Activated CD8-positive, alpha-beta memory T cell treated with anti-CD3 and anti-CD28 coated beads, Interleukin-2, amount 50 U/mL, for 4 hours (primary cell): Measurements from ENCODE around the gene GHRHR.

ENCODE experiments used
- DNase-seq: peaks from one replicate; pipeline ENCODE4 v3.0.0-alpha.2; 2020

Gene GHRHR

DNA sequence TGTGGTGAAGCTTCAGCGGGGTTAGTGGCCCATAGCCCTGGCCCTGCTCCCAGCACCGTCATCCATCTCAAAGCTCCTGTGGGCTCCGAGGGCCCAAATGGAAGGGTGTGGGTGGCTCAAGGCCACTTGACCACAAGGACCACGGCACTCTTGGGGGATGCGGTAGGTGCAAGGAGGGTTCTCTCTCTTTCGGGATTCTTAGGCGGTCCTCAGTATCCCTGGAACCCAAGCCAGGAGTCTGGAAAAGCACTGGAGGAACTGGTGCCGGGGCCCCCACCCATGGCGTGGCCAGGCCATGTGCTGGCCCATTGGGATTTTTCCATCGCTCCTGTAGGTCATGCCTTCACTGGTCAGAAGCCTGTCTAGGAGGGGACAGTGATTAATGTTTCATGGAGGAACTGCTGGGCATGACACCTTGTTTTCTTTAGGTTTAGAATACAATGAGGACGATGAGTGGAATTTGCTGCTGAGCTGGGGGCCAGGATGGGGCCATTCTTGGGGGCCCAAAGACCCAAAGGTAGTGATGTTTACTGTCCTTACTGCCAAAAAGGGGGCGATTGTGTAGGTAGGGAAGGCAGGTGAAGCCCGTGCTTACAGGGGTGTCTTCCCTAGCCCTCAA, 35.4 kb upstream of the GHRHR start:
- peak; percentile 4 for DNase-seq

DNA sequence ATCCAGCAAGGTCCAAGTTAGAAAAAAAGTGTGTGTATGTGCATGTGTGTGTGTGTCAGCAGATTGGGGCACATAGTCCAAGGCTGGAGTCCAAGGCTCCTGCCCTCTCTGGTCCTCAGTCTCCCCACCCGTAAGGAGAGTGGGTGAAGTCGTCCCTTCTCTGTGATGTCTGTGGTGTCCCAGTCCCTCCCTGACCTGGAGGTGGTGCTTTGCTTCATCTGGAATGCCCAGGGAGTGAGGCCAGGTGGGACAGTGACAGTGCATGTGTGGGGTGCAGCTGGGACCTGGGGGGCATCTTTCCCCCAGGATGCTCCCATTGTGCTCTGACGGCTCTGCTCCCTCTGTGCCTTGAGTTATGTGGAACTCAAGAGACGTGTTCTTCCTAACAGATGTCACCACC, 34.1 kb upstream of the GHRHR start:
- DNase-seq = no peak

DNA sequence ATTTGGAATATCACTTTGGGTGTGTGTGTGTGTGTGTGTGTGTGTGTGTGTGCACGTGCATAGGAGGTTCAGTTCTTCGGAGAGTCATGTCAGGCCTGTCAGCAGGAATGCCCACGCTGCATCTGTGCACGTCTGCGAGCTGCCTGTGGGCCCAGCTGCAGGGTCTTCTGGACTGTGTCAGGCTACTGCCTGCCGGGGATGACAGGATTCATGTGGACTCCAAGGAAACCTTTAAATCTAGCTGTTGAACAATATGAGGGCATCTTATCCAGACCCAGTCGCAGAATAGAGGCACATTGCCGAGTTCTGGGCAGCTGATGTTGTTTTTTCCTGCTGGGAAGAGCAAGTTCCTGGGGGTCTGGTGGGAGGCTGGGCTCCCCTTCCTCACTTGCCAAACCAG, 33.1 kb upstream of the GHRHR start:
- DNase-seq = no peak

DNA sequence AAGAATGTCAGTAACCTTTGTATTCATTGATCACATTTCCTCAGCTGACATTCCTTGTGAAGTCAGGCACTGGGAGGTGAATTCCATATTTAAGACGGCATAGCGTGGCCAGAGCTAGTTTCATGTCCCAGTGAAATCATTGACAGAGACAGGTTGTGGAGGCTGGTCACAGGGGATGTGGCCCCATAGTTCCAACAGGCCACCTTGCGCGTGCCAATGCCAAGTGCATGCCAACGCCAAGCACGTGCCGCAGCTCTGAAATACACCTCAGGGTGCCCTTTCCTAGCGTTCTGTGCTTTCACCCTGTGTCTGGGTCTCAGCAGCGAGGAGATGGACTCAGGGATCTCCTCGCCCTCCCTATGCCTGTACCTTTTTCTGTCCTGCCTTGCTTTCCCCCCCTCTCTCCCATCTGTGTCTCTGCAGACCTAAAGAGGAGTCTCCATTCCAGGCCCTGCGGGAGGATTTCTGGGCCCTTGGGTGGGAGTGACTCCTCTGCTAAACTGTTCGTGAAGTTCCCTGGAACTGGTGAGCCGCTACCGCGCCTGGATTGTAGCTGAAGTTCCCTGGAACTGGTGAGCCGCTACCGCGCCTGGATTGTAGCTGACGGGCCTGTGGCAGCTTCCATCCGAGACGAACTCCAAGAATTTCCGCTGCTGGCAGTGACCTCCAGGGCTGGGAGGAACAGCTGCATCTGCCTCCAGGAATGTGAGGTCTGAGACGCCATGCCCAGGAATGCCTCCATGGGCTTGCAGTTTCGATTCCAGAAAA, 32.4 kb upstream of the GHRHR start:
- DNase-seq = no peak

DNA sequence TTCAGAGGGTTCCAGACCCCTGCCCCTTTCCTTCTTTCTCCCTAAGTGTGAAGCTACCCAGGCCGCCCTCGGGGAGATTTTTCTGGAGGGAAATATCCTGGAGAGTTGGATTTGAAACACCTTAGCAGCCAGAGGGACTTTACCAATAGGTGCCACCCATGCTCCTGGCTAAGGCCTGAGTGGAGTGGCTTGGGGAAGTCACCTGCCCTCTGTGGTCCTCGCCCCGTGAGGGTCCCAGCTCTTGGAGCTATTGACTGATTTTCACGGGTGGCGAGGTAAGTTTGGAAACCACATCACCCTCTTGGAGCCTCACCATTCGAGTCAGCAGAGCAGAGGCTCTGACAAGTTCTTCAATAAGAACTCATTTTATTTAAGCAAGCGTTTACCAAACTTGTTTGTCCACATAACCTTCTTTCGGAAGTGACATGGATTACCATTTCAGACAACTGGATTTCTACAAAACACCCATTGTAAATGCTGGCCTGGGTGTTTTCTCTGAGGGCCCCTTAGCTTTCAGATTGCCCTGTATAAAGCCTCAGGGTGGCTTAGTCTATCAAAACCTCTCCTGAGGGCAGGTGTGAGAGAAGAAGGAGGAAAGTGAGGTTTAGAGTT, 31.7 kb upstream of the GHRHR start:
- DNase-seq = no peak

DNA sequence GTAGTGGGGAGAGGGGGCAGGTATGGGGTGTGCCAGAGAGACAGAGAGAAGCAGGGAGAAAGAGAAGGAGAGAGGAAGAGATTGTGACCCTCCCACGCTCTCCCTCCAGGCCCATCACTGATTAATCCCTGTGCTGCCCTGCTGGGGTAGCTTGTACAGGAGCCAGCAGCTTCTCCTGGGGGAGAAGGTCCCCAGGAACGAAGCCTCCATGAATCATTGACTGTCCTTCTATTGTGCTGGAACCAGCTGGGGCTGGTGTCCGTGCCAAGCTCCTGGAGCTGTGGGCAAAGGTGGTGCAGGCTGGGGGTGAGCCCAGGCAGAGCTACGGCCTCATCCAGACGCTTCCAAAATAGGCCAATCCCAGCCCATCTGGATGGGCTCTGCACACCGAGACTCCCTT, 31.2 kb upstream of the GHRHR start:
- no peak for DNase-seq

DNA sequence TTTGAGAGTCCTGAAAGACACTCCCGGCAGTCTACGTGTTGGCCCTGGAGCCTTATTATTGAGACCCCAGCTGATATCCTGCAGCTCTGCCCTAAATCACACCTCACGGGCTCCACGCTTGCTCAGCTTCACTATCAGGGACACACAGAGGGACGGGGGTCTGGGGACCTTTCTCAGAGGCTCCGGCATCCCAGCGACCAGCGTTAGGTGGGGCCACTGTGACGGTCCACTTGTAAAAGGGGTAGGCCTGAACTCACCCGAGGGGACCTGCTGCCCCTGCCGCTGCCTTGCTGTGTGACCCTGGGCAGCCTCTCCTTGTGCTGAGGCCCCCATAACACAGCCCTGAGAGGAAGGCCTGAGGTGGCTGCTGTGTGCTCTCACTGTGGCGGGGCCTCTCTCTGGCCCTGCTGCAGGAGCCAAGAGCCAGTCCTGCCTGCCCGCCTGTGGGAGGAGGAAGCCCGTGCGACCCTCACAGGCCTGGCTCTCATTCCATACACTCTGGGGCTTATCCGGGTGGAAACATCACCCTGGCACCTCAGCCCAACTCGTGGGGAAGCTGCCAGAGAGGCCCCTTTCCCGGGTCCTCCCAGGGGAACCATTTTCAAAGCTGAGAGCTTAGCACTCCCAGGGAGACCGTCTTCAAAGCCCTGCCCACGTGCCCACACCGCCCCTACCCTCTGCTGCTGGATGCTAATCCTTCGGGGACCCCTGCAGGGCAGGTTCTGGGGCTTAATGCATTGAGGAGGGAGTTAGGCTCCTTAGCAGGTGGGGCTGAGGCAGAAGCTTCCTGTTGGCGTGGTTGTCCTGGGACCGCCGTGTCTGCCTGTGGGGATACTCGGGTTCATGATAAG, 30.4 kb upstream of the GHRHR start:
- no peak for DNase-seq

DNA sequence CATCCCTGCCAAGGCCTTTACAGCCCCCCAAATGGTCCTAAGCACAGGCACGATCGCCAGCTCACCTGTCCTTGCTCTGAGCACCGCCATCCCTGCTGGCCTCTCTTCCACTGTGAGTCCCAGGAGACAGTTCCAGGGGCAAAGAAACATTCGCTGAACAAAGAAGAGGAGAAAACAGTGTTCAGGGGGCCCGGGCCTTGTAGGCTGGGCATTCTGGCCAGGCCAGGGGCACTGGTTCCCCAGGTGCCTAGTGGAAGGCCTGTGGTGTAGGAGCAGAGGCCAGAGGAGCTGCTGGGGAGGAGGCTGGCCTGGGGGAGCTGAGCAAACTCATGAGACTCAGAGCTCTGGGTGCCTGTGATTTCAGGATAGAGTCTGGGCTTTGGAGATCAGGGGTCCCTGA, 29.5 kb upstream of the GHRHR start:
- DNase-seq = no peak

DNA sequence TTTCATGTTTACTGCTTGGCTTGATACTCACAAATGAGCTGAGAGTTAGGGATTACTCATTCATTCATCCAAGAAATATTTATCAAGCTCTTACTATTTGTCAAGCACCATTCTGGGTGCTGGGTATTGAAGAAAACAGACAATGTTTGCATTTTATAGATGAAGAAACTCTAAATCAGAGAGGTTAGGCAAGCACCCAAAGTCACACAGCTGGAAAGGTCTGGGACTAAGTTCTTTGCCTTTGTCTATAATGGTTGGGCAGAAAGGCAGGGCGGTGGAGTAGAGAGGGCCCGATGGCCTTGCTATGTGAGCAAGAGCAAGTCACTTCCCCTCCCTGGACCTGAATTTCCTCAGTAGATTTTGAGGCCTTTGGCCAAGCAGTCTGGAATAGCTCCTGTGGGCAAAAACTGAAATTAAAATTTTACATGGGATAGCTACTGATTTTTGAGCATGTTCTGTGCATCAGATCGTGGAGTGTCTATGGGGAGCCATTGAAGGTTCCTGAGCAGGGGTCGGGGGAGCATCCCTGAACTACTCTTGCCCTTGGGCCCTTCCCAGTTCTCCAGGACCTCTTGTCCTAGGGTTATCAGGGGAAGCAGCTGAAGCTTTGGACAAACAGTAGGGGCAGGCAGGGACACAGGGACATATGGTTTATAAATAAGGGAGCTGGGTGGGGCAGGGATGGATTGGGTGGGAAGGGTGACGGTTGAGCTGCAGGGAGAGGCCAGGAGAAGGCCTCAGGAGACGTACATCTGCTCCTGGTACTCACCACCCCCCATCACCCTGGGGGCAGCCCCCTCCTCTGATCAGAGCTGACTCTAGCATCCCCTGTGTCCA, 28.8 kb upstream of the GHRHR start:
- DNase-seq = no peak

DNA sequence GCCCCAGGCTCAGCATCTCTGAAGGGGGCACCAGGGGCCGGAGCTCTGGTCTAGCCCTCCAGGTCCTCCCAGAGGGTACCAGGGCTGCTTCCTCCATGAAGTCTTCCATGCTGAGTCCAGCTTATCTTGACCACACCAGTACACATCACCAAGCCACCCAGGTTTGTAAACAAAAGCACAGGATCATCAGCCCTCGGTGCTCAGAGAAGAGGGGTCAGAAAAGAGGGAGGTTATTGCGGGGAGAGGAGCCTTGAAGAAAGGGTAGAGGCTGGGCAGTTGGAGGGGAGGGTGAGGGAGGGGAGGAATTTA, 28.2 kb upstream of the GHRHR start:
- no peak for DNase-seq

DNA sequence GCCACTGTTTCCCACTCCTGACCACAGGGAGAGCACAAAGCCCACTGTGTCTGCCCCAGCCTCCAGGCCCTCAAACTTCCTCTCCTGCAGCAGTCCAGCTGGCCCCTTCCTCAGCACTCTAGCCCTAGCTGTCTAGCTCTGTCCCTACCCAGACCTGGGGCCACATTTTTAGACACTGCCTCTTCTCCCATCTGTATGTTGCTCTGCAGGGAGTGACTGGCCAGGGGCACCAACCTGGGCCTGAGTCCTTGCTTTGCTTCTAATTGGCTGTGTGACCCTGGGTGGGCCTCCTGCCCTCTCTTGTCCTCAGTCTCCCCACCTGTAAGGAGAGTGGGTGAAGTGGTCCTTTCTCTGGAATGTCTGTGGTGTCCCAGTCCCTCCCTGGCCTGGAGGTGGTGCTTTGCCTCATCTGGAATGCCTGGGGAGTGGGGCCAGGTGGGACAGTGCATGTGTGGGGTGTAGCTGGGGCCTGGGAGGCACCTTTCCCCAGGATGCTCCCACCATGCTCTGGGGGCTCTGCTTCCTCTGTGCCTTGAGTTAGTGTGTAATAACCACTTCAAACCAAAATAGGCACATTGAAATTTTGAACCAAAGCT, 27.0 kb upstream of the GHRHR start:
- DNase-seq = no peak

DNA sequence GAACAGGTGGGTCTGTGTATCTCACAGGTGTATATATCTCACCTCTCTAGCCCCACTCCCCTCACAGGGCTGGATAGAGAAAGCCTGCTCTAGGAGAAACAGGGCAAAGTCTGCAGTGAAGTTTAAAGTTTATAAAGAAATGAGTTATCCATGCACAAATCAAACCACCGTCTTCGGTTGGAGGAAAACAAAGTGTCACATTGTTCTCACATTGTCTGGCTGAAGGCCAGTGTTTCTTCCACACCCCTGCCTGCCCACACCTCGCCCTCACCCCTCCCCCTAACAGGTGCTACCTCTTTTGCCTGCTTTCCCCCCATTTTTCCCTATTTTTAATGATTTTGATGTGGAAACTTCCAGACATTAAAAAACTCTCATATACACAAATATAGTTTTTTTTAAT, 26.3 kb upstream of the GHRHR start:
- no peak for DNase-seq

DNA sequence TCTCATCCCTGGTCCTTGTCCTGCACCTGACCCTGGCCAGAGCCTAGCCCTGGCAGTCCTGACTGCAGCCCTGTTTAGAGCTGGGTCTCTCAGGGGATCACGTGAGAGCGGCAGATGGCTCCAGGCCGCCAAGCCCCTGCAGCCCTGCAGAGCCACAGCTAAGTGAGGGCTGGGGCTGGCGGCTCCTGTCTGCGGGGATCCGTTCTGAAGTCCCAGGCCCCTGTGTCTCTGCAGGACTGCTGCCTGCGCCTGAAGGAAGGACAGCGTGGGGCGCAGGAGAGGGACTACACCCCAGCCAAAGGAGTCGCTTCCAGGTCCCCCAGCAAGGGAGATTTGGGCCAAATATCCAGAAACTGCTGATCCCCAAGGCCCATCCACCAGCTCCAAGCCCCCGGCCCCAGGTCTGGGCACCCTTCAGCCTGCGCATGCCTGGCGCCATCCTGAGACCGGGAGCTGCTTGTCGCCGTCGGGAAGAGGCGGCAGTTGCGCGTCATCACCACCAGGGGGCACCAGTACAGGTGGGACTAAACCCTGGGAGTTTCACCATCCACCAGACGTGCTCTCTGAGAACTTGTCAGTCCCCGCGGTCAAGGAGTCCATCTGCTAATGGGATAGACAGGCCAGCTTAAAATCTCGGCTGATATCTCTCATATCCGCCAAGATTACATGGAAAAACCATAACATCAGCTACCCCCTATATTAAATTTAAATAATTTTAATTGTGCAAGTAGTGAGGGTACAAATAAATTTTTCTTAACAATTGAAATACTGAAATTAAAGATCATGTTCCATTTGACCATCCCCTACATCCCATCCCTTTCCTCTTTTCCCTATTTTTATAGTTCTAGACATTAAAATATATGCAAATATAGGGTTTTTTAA, 25.1 kb upstream of the GHRHR start:
- peak; percentile 62 for DNase-seq

DNA sequence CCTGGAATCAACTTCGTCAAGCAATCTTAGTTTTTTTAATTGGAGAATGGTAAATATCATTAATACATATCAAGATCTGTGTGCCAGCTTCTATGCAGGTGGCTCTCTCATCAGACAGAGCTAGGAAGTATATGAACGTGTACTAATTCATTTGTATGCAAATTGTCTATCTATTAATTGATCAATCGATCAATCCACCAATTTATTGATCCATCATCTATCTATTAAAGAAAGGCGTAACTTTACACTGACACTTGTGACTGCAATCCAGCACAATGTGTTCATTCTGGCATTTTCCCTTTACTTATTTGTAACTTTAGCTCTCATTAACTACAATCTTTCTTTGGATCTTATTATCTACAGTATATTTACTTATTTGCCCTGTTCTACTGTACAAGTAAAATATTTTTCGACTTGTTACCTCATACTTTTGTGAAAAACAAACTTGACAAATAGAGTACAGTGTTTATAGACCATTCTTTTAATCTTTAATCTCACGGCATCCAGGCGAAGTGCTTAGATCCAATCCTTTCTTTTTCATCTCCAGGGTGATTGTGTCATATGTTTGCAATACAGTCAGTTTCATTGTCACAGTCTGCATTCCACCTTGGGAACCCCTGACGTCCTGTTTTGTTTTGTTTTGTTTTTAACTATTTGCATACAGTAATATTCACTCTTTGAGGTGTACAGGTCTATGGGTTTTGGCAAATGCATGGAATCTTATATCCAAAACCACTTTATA, 22.0 kb upstream of the GHRHR start:
- no peak for DNase-seq

DNA sequence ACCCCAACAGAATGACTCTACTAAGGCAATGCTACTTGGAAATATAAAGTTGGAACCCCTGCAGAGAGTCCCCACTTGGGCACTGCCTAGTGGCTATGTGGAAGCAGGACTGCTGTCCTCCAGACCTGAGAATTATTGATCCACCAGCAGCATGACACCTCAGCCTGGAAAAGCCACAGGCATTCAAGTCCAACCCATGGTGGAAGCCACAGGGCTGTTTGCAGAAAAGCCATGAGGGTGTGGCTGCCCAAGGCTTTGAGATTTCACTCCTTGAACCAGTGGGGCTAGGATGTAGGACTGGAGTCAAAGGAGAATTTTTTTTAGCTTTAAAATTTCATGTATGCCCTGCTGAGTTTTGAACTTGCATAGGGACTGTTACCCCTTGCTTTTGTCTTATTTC, 13.6 kb upstream of the GHRHR start:
- no peak for DNase-seq

DNA sequence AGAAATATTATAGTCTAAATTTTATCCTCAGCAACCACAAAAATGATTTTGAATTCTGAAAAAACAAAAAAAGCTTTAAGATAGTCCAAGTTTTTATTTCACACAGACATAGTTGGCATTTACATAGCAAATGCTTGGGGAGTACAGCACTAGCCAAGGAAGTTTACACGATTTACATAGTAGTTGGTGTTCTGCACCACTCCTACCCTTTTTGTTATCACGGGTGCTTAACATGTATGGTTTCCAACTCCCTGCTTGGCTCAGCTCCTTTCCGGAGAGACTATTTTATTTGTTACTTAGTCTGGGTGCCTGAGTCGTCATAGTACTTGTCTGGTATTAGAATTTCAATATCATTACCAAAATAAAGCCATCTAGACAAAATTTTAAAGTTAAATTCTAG, 8.8 kb upstream of the GHRHR start:
- DNase-seq = no peak

DNA sequence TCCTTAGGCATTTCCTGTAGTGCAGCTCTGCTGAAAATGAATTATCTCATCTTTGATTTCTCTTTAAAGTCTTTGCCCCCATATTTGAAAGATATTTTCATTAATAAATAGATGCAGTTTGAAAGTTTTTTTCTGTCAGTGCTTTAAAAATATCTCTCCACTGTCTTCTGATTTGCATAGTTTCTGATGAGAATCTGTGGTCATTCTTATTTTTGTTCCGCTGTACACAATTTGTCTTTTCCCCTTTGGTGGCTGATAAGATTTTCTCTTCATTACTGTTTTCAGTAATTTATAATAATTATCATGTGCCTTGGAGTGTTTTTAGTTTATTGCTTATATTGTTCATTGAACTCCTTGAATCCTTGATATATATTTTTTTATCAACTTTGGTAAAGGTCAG, 7.0 kb upstream of the GHRHR start:
- DNase-seq = no peak

DNA sequence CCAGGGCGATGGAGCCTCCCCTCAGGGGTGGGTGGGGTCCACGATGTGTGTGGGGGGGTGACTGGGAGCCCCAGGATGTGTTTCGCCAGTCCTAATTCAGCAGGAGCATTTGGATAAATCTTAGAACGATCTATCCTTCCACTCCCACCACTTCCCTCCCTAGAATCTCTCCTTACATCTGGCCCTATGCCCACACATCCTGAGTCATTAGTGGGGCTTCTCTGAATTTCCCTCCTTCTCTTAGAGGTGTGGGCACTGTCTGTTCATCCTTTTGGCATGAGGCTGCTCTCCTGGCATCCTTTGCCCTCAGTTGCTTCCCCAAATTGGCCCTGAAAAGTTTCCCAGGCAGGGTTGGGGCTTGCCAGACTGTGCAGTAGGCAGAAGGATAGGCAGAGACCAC, 1.6 kb downstream of the GHRHR start:
- no peak for DNase-seq

DNA sequence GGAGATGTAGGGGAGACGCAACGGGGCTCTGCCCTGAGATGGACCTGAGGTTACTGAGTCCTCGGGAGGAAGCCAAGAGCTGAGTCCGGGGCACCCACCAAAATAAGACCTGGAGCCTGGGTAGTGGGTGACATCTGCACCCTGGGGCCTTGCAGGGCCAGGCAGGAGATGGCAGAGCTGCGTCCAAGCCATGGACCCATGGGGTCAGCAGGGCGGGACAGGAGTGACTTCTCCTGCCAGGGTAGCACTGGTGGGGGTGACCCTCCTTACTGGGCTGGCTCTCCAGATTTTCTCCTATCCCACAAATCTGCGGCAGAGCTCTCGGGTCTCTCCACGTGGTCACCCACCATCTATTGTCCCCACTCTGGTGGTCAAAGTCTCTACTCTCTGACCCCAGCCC, 2.1 kb downstream of the GHRHR start:
- DNase-seq = no peak

DNA sequence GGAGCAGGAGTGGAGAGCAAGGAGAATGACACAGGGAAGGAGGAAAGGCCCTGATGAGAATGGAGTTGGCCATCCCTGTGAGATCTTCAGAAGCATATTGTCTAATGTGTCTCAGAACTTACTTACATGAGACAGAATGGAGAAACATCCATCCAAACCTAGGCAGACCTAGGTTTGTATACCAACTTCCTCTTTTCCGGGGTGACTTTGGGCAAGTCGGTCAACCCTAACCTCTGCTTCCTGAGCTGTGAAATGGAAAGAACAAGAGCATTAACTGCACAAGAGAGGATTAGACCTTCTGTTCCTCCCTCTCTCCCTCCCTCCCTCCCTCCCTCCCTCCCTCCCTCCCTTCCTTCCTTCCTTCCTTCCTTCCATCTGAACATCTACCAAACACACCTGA, 4.5 kb downstream of the GHRHR start:
- no peak for DNase-seq
